NCI-H345 treated with DMSO at 0.1 percent for 48 hours (cell line): Measurements from ENCODE around the gene SCP2.
"Not testable (repeated sequence)": the region's sequence is repeated elsewhere in the genome, so short reads cannot be mapped to it uniquely, and the experiment has no call there.

Source experiments
- DNase-seq: peaks from one replicate; lab custom pipeline; 2025; ENCODE audit not compliant: unreplicated experiment; lab: John Stamatoyannopoulos, UW

SCP2 gene

GRCh38 chr1:52967666-52968065 lies 40.6 kb downstream of the SCP2 start:
- no peak for DNase-seq

- not testable (repeated sequence) for DNase-seq
Observed at GRCh38 chr1:52969234-52969633, 42.2 kb downstream of the SCP2 start.

- DNase-seq = no peak
Observed at GRCh38 chr1:52970149-52970548, 43.1 kb downstream of the SCP2 start.

- no peak for DNase-seq
Observed at GRCh38 chr1:52973841-52974240, 46.8 kb downstream of the SCP2 start.

GRCh38 chr1:52976183-52977035 lies 49.3 kb downstream of the SCP2 start:
- DNase-seq = no peak

GRCh38 chr1:52978045-52978444 lies 51.0 kb downstream of the SCP2 start:
- DNase-seq = no peak

GRCh38 chr1:52992733-52993132 lies 65.7 kb downstream of the SCP2 start:
- DNase-seq = not testable (repeated sequence)

- no peak for DNase-seq
Observed at GRCh38 chr1:52994656-52995055, 67.6 kb downstream of the SCP2 start.

GRCh38 chr1:52996653-52997052 lies 69.6 kb downstream of the SCP2 start:
- DNase-seq = no peak

GRCh38 chr1:53001128-53001527 lies 74.1 kb downstream of the SCP2 start:
- DNase-seq = no peak

GRCh38 chr1:53006612-53007011 lies 79.5 kb downstream of the SCP2 start:
- not testable (repeated sequence) for DNase-seq

- not testable (repeated sequence) for DNase-seq
Observed at GRCh38 chr1:53010247-53010646, 83.2 kb downstream of the SCP2 start.

- DNase-seq = no peak
Observed at GRCh38 chr1:53011175-53011574, 84.1 kb downstream of the SCP2 start.

GRCh38 chr1:53014791-53015507 lies 87.9 kb downstream of the SCP2 start:
- peak; percentile 84 for DNase-seq

- DNase-seq = no peak
Observed at GRCh38 chr1:53015508-53015860, 88.4 kb downstream of the SCP2 start.

GRCh38 chr1:53016705-53017104 lies 89.6 kb downstream of the SCP2 start:
- DNase-seq = no peak

GRCh38 chr1:53020588-53020987 lies 93.5 kb downstream of the SCP2 start:
- no peak for DNase-seq

GRCh38 chr1:53022179-53022578 lies 95.1 kb downstream of the SCP2 start:
- DNase-seq = no peak

- no peak for DNase-seq
Observed at GRCh38 chr1:53023546-53023945, 96.5 kb downstream of the SCP2 start.

GRCh38 chr1:53024117-53024516 lies 97.0 kb downstream of the SCP2 start:
- DNase-seq = no peak

- no peak for DNase-seq
Observed at GRCh38 chr1:53025034-53025768, 98.1 kb downstream of the SCP2 start.

- no peak for DNase-seq
Observed at GRCh38 chr1:53025769-53026112, 98.7 kb downstream of the SCP2 start.
